ENCODE results near the gene ETS1. TPM values are rescaled to one million over a fixed set of nuclear protein-coding genes. Genes with fewer than 3 reads are reported as not detected.
A peak's percentile ranks its signal among the peaks of the same experiment; 100 is the strongest.

Gene ETS1
- total RNA-seq, 1 donor from 2014 or later, result 45.3 TPM

GRCh38 chr11:128411812-128412211 lies 175.5 kb downstream of the ETS1 start:
- no peak for DNase-seq
- Histone ChIP-seq H3K27ac (replicated peaks) (peak overlapping the region; percentile 64), H3K27me3 (ENCODE audit: low read depth) (no peaks in the 10 kb centered on the region), H3K4me3 (no peak overlapping the region), H3K36me3 (no peaks in the 10 kb centered on the region), H3K9me3 (replicated peaks) (no peaks in the 10 kb centered on the region), H3K4me1 (peaks cover 21% of the 10 kb centered on the region)
- TF ChIP-seq, protein P1, sequence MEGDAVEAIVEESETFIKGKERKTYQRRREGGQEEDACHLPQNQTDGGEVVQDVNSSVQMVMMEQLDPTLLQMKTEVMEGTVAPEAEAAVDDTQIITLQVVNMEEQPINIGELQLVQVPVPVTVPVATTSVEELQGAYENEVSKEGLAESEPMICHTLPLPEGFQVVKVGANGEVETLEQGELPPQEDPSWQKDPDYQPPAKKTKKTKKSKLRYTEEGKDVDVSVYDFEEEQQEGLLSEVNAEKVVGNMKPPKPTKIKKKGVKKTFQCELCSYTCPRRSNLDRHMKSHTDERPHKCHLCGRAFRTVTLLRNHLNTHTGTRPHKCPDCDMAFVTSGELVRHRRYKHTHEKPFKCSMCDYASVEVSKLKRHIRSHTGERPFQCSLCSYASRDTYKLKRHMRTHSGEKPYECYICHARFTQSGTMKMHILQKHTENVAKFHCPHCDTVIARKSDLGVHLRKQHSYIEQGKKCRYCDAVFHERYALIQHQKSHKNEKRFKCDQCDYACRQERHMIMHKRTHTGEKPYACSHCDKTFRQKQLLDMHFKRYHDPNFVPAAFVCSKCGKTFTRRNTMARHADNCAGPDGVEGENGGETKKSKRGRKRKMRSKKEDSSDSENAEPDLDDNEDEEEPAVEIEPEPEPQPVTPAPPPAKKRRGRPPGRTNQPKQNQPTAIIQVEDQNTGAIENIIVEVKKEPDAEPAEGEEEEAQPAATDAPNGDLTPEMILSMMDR (IDR thresholded peaks at IDR 0.05; ENCODE audit: borderline replicate concordance), result no peak
- intact Hi-C loops (cut with micrococcal nuclease), result loop anchor here (10.0 kb wide), 1 partner anchor 77 kb away; no protein-coding TSS in a partner anchor

DNA sequence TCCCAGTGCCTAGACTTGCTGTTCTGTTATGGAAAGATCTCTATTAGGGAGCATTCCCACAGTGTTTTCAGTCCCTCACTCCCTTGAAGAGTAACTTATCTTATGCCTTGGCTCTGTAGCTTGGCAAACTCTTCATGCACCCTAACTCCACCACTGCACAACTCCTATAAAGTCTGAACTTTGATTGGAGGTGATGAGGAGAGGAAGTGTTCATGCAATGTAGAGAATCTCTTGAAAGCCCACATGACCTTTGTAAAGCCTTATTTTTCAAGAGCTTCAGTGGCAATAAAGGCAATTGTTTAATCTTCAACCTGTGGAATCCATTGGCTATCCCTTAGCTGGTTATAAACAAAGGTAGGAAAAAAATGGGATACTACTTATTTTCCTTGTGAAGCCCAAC lies 176.2 kb downstream of the ETS1 start:
- Histone ChIP-seq H3K27ac (replicated peaks) (peak overlapping the region; percentile 64), H3K4me3 (no peak overlapping the region), H3K27me3 (ENCODE audit: low read depth) (no peaks in the 10 kb centered on the region), H3K36me3 (no peaks in the 10 kb centered on the region), H3K9me3 (replicated peaks) (no peaks in the 10 kb centered on the region), H3K4me1 (peaks cover 22% of the 10 kb centered on the region)
- TF ChIP-seq, protein P1 (IDR thresholded peaks at IDR 0.05; ENCODE audit: borderline replicate concordance), result no peak
- intact Hi-C loops (cut with micrococcal nuclease), result loop anchor here (10.0 kb wide), 1 partner anchor 76 kb away; no protein-coding TSS in a partner anchor
- no peak for DNase-seq

DNA sequence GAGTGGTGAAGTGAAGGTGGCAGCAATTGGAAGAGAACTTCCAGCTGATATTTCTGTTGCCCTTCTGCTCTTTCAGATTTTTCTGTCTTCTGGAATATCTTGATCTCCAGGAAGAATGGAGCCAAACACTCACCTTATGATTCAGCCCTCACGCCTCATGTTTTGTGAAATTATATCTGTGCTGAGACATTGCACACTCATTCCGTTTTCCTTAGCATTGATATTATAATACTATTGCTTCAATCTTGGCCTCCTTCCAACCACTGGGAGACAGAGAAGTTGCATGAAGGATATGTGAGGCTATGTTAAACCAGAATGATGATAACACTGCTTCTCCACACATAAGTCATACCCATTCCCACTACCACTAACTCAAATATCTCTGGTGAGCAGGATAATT lies 177.9 kb downstream of the ETS1 start:
- Histone ChIP-seq H3K9me3 (replicated peaks) (no peaks in the 10 kb centered on the region), H3K4me1 (peaks cover 33% of the 10 kb centered on the region), H3K27me3 (ENCODE audit: low read depth) (no peaks in the 10 kb centered on the region), H3K36me3 (no peaks in the 10 kb centered on the region), H3K27ac (replicated peaks) (no peak overlapping the region), H3K4me3 (no peak overlapping the region)
- intact Hi-C loops (cut with micrococcal nuclease), result no loop called here
- no peak for DNase-seq
- TF ChIP-seq, protein P1 (IDR thresholded peaks at IDR 0.05; ENCODE audit: borderline replicate concordance), result no peak

Small RNA genes lying within 50 kb of the gene (microRNA-seq; reads per million reads assigned to microRNA genes)
- not detected for gene MIR6090

Other genes starting within 250 kb of the ETS1 start
- 16.4 TPM for gene FLI1, start 106.5 kb upstream of the ETS1 start, total RNA-seq

Data from left ventricle myocardium inferior (tissue), 1 donor.